Measurements from ENCODE around the gene ANO6. TPM values are rescaled to one million over a fixed set of nuclear protein-coding genes. Genes with fewer than 3 reads are reported as not detected.

The ANO6 gene
- total and polyA plus RNA-seq, 2 donors (not counting 1 experiment from before 2014, with no cell fraction given): 6.6 to 19.5 TPM

- Mint-ChIP-seq H3K27ac (no peak overlapping the region), H3K4me1 (no peaks in the 10 kb centered on the region), H3K27me3 (peaks cover 3% of the 10 kb centered on the region), H3K9me3 (ENCODE audit: insufficient read depth) (peaks cover 8% of the 10 kb centered on the region), H3K4me3 (no peak overlapping the region)
- no peak for ATAC-seq (ENCODE audit: low read depth)
- Histone ChIP-seq H3K9ac (ENCODE audit: low read length) (no peak overlapping the region), H3K27ac (ENCODE audit: low read length in 2 of 2) (no peak overlapping the region), H3K36me3 (replicated peaks in 1 of 2; ENCODE audit: control extremely low read depth in 1 of 2, control insufficient read depth in 1 of 2, extremely low read depth in 1 of 2, insufficient read depth in 2 of 2, low read length in 1 of 2) (no peaks in the 10 kb centered on the region), H4K20me1 (ENCODE audit: control insufficient read depth, insufficient read depth, low read length, poor library complexity, severe bottlenecking) (no peaks in the 10 kb centered on the region), H3K9me3 (ENCODE audit: control extremely low read depth in 1 of 3, control insufficient read depth in 2 of 3, insufficient read depth in 1 of 3, low read length in 2 of 3) (peaks cover 1 to 12% (median 6%) of the 10 kb centered on the region in 3 donors), H3K4me1 (ENCODE audit: control insufficient read depth in 2 of 2, insufficient read depth in 2 of 2, low read length in 2 of 2) (no peaks in the 10 kb centered on the region), H2AFZ (ENCODE audit: insufficient read depth, low read depth, low read length, poor library complexity, severe bottlenecking) (no peak overlapping the region), H3K27me3 (replicated peaks in 1 of 4; ENCODE audit: control extremely low read depth in 1 of 4, control insufficient read depth in 3 of 4, insufficient read depth in 4 of 4, low read length in 3 of 4) (no peaks in the 10 kb centered on the region), H3K79me2 (ENCODE audit: control insufficient read depth, insufficient read depth, low read length) (no peaks in the 10 kb centered on the region), H3K4me3 (ENCODE audit: control extremely low read depth in 1 of 5, extremely low read depth in 1 of 5, insufficient read depth in 1 of 5, low read depth in 2 of 5, low read length in 4 of 5) (no peak overlapping the region), H3K4me2 (replicated peaks; ENCODE audit: low read depth, low read length, poor library complexity, severe bottlenecking) (no peak overlapping the region)
- ChIA-PET POLR2A (no interaction called here), CTCF (interaction anchor here (0.7 kb wide), 1 partner anchor 276 kb away, joined by 3 read pairs; no protein-coding TSS in a partner anchor)
- intact Hi-C loops (cut with micrococcal nuclease): no loop called here
- TF ChIP-seq CTCF (IDR thresholded peaks at IDR 0.05) (no peak), EZH2 (IDR thresholded peaks at IDR 0.05; ENCODE audit: borderline replicate concordance, insufficient read depth, low read depth, low read length, poor library complexity, severe bottlenecking) (no peak)
- no peak for DNase-seq
These were observed 259.7 kb downstream of the ANO6 start for GRCh38 chr12:45475594-45475993.

- CTCF ChIA-PET: no interaction called here
- Histone ChIP-seq H3K4me2 (replicated peaks; ENCODE audit: low read depth, low read length, poor library complexity, severe bottlenecking) (no peak overlapping the region), H3K9ac (ENCODE audit: low read length) (no peak overlapping the region), H2AFZ (ENCODE audit: insufficient read depth, low read depth, low read length, poor library complexity, severe bottlenecking) (no peak overlapping the region), H3K36me3 (replicated peaks in 1 of 2; ENCODE audit: control extremely low read depth in 1 of 2, control insufficient read depth in 1 of 2, extremely low read depth in 1 of 2, insufficient read depth in 2 of 2, low read length in 1 of 2) (no peaks in the 10 kb centered on the region), H4K20me1 (ENCODE audit: control insufficient read depth, insufficient read depth, low read length, poor library complexity, severe bottlenecking) (no peaks in the 10 kb centered on the region), H3K79me2 (ENCODE audit: control insufficient read depth, insufficient read depth, low read length) (no peaks in the 10 kb centered on the region), H3K9me3 (ENCODE audit: control extremely low read depth in 1 of 3, control insufficient read depth in 2 of 3, insufficient read depth in 1 of 3, low read length in 2 of 3) (peaks cover 1 to 12% (median 6%) of the 10 kb centered on the region in 3 donors), H3K4me1 (ENCODE audit: control insufficient read depth in 2 of 2, insufficient read depth in 2 of 2, low read length in 2 of 2) (no peaks in the 10 kb centered on the region), H3K4me3 (ENCODE audit: control extremely low read depth in 1 of 5, extremely low read depth in 1 of 5, insufficient read depth in 1 of 5, low read depth in 2 of 5, low read length in 4 of 5) (no peak overlapping the region), H3K27me3 (replicated peaks in 1 of 4; ENCODE audit: control extremely low read depth in 1 of 4, control insufficient read depth in 3 of 4, insufficient read depth in 4 of 4, low read length in 3 of 4) (no peaks in the 10 kb centered on the region), H3K27ac (ENCODE audit: low read length in 2 of 2) (no peak overlapping the region)
- ATAC-seq (ENCODE audit: low read depth) (no peak), DNase-seq (no peak)
- POLR2A ChIA-PET: no interaction called here
- intact Hi-C loops (cut with micrococcal nuclease): no loop called here
- H3K9me3 Mint-ChIP-seq (ENCODE audit: insufficient read depth): peaks cover 8% of the 10 kb centered on the region
- no peaks in the 10 kb centered on the region for H3K4me1 Mint-ChIP-seq
- H3K27me3 Mint-ChIP-seq: peaks cover 3% of the 10 kb centered on the region
- no peak overlapping the region for H3K27ac Mint-ChIP-seq
- 85% methylated on average over 1 of the region's 1 CpG for WGBS (ENCODE audit: insufficient coverage)
- no peak for TF ChIP-seq EZH2 (IDR thresholded peaks at IDR 0.05; ENCODE audit: borderline replicate concordance, insufficient read depth, low read depth, low read length, poor library complexity, severe bottlenecking)
- TF ChIP-seq CTCF (IDR thresholded peaks at IDR 0.05): no peak
- H3K4me3 Mint-ChIP-seq: no peak overlapping the region
These were observed 261.6 kb downstream of the ANO6 start for GRCh38 chr12:45477526-45477925.

Measured in B cell (primary cell).